NCI-H2196 (cell line): ENCODE results near the gene ANKRD45.
"Not testable (repeated sequence)": the region's sequence is repeated elsewhere in the genome, so short reads cannot be mapped to it uniquely, and the experiment has no call there.

Source experiments
- DNase-seq: peaks from one replicate; lab custom pipeline; 2025; ENCODE audit not compliant: unreplicated experiment; lab: John Stamatoyannopoulos, UW

The ANKRD45 gene

DNA sequence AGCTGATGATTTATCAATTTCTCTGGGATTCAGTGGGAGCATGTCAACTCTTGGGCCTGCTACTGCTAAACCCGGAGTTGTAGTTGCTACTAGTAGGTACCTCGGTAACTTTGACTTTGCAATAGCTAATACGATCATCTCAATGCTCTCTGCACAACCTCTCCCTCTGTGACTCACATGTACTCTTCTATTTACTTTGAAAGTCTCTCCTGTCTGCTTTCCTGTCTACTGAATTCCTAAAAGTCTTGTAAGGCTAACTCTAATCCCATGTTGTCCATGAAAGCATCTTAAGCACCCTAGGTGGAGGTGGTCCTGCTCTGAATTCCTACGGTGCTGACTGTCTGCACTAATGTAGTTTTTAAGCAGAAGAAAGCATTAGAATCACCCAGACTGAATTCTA is 96.1 kb downstream of the ANKRD45 start:
- DNase-seq: no peak

DNA sequence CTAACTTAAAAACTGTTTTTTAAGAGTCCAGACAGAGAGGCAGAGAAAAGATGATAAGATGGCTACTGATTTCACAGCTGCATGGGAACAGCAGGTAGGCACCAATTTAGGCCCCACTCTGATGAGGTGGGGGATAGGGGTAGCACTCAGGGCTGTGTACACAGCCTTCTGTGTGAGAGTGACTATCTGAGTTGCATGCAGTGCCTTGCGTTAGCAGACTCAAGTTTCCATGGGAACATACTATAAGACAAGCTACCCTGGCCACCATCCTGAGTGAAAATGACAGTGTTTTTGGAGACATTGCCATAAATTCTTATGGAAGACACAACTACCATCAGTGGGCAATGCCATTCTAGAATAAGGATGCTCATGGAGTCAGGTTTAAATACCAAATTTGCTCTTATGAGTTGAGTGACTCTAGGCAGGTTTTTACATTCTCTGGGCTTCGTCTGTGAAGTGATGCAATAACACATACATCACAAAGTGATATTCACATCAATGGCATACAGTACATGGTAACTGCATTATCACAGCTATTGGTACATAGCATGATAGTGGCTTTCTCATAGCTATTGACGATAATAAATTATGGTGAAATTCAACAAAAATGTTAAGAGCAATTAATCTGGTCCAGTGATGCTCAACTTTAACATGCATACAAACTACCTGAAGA is 97.3 kb downstream of the ANKRD45 start:
- DNase-seq: no peak

DNA sequence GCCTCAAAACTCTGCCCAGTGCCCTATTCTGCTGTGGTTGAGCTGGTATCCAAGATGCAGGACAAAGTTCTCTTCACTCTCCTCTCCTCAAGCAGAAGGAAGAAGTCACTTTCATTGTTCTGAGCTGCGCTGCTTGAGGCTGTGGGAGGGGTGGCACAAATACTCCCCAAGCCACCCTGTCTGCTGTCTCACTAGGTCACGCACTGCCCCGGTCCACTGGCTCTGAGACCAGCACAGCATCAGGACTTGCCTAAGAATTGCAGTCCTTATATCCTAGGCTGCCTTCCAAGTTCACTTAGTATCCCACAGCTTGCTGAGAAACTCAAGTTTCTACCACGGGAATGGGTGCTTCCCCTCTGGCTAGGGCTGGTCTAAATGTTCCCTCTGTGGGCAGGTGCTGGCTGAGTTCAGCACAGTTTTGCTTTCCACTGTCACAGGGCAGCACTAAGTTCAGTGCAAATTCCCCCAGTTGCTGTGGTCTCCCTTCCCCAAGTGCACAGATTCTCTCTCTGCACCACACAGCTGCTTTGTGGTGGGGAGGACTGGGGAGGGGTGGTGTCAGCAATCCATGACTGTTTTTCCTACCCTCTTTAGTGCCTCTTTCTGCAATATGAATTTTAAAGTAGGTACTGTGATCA is 99.2 kb downstream of the ANKRD45 start:
- no peak for DNase-seq

DNA sequence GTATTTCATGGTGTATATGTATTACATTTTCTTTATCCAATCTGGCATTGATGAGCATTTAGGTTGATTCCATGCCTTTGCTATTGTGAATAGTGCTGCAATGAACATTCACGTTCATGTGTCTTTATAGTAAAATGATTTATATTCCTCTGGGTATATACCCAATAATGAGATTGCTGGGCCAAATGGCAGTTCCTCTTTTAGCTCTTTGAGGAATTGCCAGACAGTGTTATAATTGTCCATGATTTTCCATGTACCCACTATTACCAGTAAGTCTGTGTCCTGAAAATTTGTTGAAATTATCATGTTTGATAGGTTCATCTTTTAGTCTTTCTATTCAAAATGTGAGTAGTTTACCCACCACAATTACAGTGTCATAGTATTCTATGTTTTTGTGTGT is 101.2 kb downstream of the ANKRD45 start:
- no peak for DNase-seq

DNA sequence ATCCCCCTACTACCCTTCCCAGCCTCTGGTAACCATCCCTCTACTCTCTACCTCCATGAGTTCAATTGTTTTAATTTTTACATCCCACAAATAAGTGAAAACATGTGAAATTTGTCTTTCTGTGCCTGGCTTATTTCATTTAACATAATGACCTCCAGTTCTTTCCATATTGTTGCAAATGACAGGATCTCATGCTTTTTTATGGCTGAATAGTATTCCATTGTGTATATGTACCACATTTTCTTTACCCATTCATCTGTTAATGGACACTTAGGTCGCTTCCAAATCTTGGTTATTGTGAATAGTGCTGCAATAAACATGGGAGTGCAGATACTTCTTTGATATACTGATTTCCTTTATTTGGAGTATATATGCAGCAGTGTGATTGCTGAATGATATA is 105.8 kb downstream of the ANKRD45 start:
- not testable (repeated sequence) for DNase-seq

DNA sequence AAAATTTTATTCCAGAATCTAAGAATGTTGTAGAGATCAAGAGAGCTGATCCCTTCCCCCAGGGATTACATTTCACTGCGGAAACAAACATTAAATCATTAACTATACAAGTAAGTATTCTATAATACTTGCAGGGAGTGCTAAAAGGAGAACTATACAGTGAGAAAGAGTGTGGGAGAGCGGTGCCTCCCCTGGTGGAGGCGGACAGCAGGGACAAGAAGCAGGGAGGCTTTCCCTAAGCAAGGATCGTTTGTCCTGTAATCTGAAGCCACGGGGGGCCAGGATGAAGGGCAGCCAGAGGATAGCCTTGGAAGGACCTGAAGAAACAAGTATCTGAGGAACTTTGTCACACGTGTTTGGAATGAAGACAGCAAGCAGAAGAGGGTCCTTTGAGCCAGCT is 106.8 kb downstream of the ANKRD45 start:
- DNase-seq: no peak

DNA sequence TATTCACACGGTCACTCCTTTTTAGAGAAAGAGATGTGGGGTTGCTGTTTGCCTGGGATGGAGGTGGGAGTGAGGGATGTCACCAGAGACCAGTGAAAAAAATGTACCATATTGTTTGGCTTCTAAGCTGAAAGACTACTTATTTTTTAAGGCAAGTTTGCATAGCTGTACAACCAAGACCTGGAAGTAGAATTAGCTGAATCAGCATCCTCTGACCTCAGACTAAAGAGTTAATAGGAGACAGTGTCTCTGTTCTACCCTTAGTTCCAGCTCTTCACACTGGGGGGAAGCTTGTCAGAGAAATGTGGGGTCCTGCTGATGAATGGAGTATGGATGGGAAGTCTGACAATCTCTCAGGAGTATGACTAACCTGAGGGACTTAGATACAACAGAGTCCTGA is 108.4 kb downstream of the ANKRD45 start:
- DNase-seq: no peak

DNA sequence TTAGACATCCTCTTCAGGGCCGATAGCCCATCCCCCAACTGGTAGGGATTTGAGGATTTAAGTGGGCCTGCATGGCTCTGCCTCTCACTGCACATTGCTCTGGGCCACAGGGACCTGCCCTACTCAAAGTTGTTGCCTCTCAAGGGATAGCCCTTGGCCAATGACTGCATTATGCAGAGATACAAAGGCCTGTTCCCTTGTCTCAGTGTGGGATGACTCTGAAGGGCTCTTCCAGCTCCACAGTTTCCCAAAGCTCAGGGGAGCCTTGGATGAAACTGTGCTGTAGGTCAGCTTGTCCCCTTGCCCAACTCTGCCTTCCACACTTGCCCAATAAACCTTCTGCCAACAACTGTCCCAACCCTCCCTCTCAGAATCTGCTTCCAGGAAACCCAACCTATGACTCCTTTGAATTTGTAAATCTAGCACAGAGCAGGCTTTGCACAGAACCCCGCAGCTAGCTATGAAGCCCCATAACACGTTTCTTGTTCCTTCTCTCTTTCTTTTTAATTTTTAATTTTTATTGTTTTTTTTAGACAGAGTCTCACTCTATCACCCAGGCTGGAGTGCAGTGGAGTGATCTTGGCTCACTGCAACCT is 109.3 kb downstream of the ANKRD45 start:
- no peak for DNase-seq
